Measurements from ENCODE around the gene PTPRK. TPM values are rescaled to one million over a fixed set of nuclear protein-coding genes. Genes with fewer than 3 reads are reported as not detected.
A peak's percentile ranks its signal among the peaks of the same experiment; 100 is the strongest.

Gene PTPRK
- total and polyA plus RNA-seq, 12 donors, result 3.2 to 22.4 (median 15.0) TPM

GRCh38 chr6:127963495-127963894 lies 556.9 kb downstream of the PTPRK start:
- Histone ChIP-seq H3K9me3 (replicated peaks in 1 of 3) (no peaks in the 10 kb centered on the region), H3K36me3 (replicated peaks in 1 of 2) (no peaks in the 10 kb centered on the region), H3K27me3 (no peaks in the 10 kb centered on the region), H3K4me1 (replicated peaks in 1 of 2) (no peaks in the 10 kb centered on the region), H3K4me3 (no peak overlapping the region), H3K27ac (no peak overlapping the region)
- DNase-seq, result no peak
- 75 to 87% (median 83%) methylated on average over 4 of the region's 4 CpGs for WGBS, 4 donors
- intact Hi-C loops (cut with DNase I), result no loop called here
- TF ChIP-seq POLR2A (IDR thresholded peaks at IDR 0.05), result no peak
- TF ChIP-seq CTCF (IDR thresholded peaks at IDR 0.05), result no peak

GRCh38 chr6:127959869-127960268 lies 560.5 kb downstream of the PTPRK start:
- no peaks in the 10 kb centered on the region for H3K36me3 ChIP-seq (replicated peaks in 1 of 2)

GRCh38 chr6:127956956-127957355 lies 563.4 kb downstream of the PTPRK start:
- Histone ChIP-seq H3K36me3 (replicated peaks in 1 of 2) (no peaks in the 10 kb centered on the region), H3K4me1 (replicated peaks in 1 of 2) (no peaks in the 10 kb centered on the region), H3K4me3 (no peak overlapping the region), H3K9me3 (replicated peaks in 1 of 3) (no peaks in the 10 kb centered on the region), H3K27ac (no peak overlapping the region), H3K27me3 (no peaks in the 10 kb centered on the region)
- no peak for DNase-seq
- intact Hi-C loops (cut with DNase I), result no loop called here
- WGBS, 4 donors, result 34 to 48% (median 42%) methylated on average over 2 of the region's 2 CpGs
- no peak for TF ChIP-seq POLR2A (IDR thresholded peaks at IDR 0.05)
- no peak for TF ChIP-seq CTCF (IDR thresholded peaks at IDR 0.05)

More at GRCh38 chr6:127959869-127960268, 560.5 kb downstream of the PTPRK start:
- Histone ChIP-seq H3K9me3 (replicated peaks in 1 of 3) (no peaks in the 10 kb centered on the region), H3K4me1 (replicated peaks in 1 of 2) (no peaks in the 10 kb centered on the region), H3K27me3 (no peaks in the 10 kb centered on the region), H3K27ac (no peak overlapping the region), H3K4me3 (no peak overlapping the region)
- TF ChIP-seq POLR2A (IDR thresholded peaks at IDR 0.05), result no peak
- TF ChIP-seq CTCF (IDR thresholded peaks at IDR 0.05), result no peak
- intact Hi-C loops (cut with DNase I), result no loop called here
- DNase-seq, result no peak
- WGBS, 4 donors, result 84 to 93% (median 92%) methylated on average over 3 of the region's 3 CpGs

- TF ChIP-seq CTCF (IDR thresholded peaks at IDR 0.05), result no peak
- TF ChIP-seq POLR2A (IDR thresholded peaks at IDR 0.05), result no peak
- intact Hi-C loops (cut with DNase I), result no loop called here
- Histone ChIP-seq H3K4me3 (no peak overlapping the region), H3K9me3 (replicated peaks in 1 of 3) (no peaks in the 10 kb centered on the region), H3K27ac (no peak overlapping the region), H3K36me3 (replicated peaks in 1 of 2) (no peaks in the 10 kb centered on the region), H3K27me3 (no peaks in the 10 kb centered on the region), H3K4me1 (replicated peaks in 1 of 2) (no peaks in the 10 kb centered on the region)
- peak in 5 of 7 donors; percentile 5 to 55 (median 16) for DNase-seq
- 50 to 65% (median 57%) methylated on average over 5 to 6 of the region's 6 CpGs for WGBS, 4 donors
These were observed 564.0 kb downstream of the PTPRK start for GRCh38 chr6:127956260-127956888.
